ENCODE data around the gene AP1S1. TPM values are rescaled to one million over a fixed set of nuclear protein-coding genes. Genes with fewer than 3 reads are reported as not detected.

AP1S1 gene
- total and polyA plus RNA-seq, 2 of the 13 experiments (the other 11 are each of a cell fraction or from before 2014, with no cell fraction given), result 57.5 to 68.1 TPM

GRCh38 chr7:101128040-101128834 lies 26.0 kb upstream of the AP1S1 start (continued):
- TF ChIP-seq ZBTB40 (IDR thresholded peaks at IDR 0.05) (no peak), ZBTB40 (CRISPR knock-in tag; IDR thresholded peaks at IDR 0.05) (peak; percentile 38), IRF9 (CRISPR knock-in tag; IDR thresholded peaks at IDR 0.05; ENCODE audit: borderline replicate concordance) (no peak), SMAD9 (CRISPR knock-in tag; IDR thresholded peaks at IDR 0.05) (no peak), FOXO4 (CRISPR knock-in tag; conservative IDR thresholded peaks at IDR 0.05) (no peak), ATF6 (CRISPR knock-in tag; conservative IDR thresholded peaks at IDR 0.05) (peak; percentile 33; the same call in 1 of the 2 replicates), GATAD2A (CRISPR knock-in tag; IDR thresholded peaks at IDR 0.05) (no peak), ELF1 (CRISPR knock-in tag; IDR thresholded peaks at IDR 0.05) (no peak), DNMT1 (CRISPR knock-in tag; IDR thresholded peaks at IDR 0.05) (no peak), ZBTB4 (CRISPR knock-in tag; IDR thresholded peaks at IDR 0.05; ENCODE audit: borderline replicate concordance) (no peak)

Measured in HepG2 (cell line).